Suprapubic skin (tissue), 4 donors: ENCODE results near the gene SPTB. TPM values are rescaled to one million over a fixed set of nuclear protein-coding genes. Genes with fewer than 3 reads are reported as not detected.

Experiments used
- DNase-seq, 2 donors: peaks; one replicate each; pipeline ENCODE4 v3.0.0-alpha.2; 2019; ENCODE audit warnings: low spot score in 2 of 2
- H3K27ac ChIP-seq: fragments of 200-600 bp; sonication (generic); one replicate; pipeline ENCODE4 v1.5.1; 2019
- H3K27me3 ChIP-seq: fragments of 200-600 bp; sonication (generic); one replicate; pipeline ENCODE4 v1.5.1; 2019
- H3K36me3 ChIP-seq: fragments of 200-600 bp; sonication (generic); one replicate; pipeline ENCODE4 v1.5.1; 2019
- H3K4me1 ChIP-seq: fragments of 200-600 bp; sonication (generic); one replicate; pipeline ENCODE4 v1.5.1; 2019
- H3K4me3 ChIP-seq: fragments of 200-600 bp; sonication (generic); one replicate; pipeline ENCODE4 v1.5.1; 2019; ENCODE audit warnings: mild to moderate bottlenecking
- H3K9me3 ChIP-seq: fragments of 200-600 bp; sonication (generic); one replicate; pipeline ENCODE4 v1.5.1; 2019
- EP300 ChIP-seq: sonication (generic); formaldehyde crosslinking; IDR thresholded peaks from one replicate; pipeline ENCODE4 v1.6.1; 2017; ENCODE audit warnings: antibody characterized with exemption
- POLR2A ChIP-seq, 2 donors: fragments of 450-650 bp; IDR thresholded peaks; one replicate each; pipeline ENCODE4 v1.6.1; 2017; ENCODE audit warnings: antibody characterized with exemption in 2 of 2, mild to moderate bottlenecking in 2 of 2, moderate library complexity in 2 of 2
- POLR2AphosphoS5 ChIP-seq, 3 donors: sonication (generic); formaldehyde crosslinking; IDR thresholded peaks; one replicate each; pipeline ENCODE4 v1.6.1; 2017; ENCODE audit warnings: antibody characterized with exemption in 3 of 3
- WGBS: methylation state at CpG from one replicate; pipeline ENCODE4 v1.1.5; 2018; 5-methylcytosine and 5-hydroxymethylcytosine counted together
- total RNA-seq, 4 donors: library from RNA; depleted of rRNA; stranded (reverse); fragments of >200 nt; gene quantifications; one replicate each; pipeline ENCODE4 v1.1.0, GENCODE V29; 2016
- TF ChIP-seq, protein P1 (sequence below), 2 donors: fragments of 200-600 bp in 1 of 2; fragments of 450-650 bp in 1 of 2; sonication (generic) in 1 of 2; IDR thresholded peaks; one replicate each; pipeline ENCODE4 v1.5.1; 2016 to 2019; ENCODE audit warnings: antibody characterized with exemption in 2 of 2, mild to moderate bottlenecking in 1 of 2, moderate library complexity in 1 of 2

The SPTB gene
- total RNA-seq, 4 donors from 2014 or later: 0.44 to 2.4 (median 0.54) TPM

DNA sequence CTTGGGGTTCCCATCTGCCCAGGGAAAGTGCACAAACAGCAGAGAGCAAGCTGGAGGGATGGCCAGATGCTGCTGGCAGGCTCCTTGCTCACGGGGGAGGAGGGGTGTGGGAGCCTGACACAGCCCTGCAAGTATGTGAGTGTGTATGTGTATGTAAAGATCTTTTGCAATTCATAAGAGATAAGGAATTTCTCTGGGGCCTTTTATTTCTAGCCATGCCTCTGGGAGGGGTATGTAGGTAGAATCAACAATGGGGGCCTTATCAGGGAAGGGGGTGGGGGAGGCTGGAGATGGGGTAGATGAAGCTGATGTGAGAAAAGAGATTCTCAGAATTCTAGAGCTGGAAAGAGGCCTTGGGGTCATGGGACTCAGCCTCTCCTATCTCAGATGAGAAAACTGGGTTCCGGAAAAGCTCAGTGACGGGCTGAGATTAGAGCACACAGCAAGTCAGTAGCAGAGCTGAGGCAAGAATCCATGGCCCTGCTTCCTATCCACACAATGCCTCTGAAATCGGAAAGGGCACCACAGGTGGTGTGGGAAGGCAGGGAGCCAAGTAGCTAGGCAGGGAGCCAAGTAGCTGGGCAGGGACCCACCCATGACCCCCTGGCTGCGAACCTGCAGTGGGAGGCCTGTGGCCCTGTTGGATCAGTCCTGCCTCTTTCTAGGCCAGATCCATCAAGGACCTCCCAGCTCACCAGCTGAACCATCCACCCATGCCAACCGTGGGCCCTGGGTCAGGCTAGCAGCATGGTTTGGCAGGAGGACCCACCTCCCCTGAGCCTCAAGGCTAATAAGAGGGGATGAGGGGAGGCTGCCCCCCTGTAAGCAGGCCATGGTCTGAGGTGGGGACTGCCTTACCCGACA is 120.8 kb downstream of the SPTB start:
- 56% methylated on average over 6 of the region's 7 CpGs for WGBS
- H3K27me3 ChIP-seq: no peaks in the 10 kb centered on the region
- no peak overlapping the region for H3K4me3 ChIP-seq
- peak in 1 of 2 donors; percentile 63 for DNase-seq
- TF ChIP-seq POLR2A (IDR thresholded peaks at IDR 0.05) (no peak), EP300 (no peak), POLR2AphosphoS5 (IDR thresholded peaks at IDR 0.05) (no peak)
- TF ChIP-seq, protein P1, sequence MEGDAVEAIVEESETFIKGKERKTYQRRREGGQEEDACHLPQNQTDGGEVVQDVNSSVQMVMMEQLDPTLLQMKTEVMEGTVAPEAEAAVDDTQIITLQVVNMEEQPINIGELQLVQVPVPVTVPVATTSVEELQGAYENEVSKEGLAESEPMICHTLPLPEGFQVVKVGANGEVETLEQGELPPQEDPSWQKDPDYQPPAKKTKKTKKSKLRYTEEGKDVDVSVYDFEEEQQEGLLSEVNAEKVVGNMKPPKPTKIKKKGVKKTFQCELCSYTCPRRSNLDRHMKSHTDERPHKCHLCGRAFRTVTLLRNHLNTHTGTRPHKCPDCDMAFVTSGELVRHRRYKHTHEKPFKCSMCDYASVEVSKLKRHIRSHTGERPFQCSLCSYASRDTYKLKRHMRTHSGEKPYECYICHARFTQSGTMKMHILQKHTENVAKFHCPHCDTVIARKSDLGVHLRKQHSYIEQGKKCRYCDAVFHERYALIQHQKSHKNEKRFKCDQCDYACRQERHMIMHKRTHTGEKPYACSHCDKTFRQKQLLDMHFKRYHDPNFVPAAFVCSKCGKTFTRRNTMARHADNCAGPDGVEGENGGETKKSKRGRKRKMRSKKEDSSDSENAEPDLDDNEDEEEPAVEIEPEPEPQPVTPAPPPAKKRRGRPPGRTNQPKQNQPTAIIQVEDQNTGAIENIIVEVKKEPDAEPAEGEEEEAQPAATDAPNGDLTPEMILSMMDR (IDR thresholded peaks at IDR 0.05): no peak
- peak overlapping the region; percentile 68 for H3K27ac ChIP-seq
- peaks cover 78% of the 10 kb centered on the region for H3K4me1 ChIP-seq
- no peaks in the 10 kb centered on the region for H3K36me3 ChIP-seq
- no peaks in the 10 kb centered on the region for H3K9me3 ChIP-seq

DNA sequence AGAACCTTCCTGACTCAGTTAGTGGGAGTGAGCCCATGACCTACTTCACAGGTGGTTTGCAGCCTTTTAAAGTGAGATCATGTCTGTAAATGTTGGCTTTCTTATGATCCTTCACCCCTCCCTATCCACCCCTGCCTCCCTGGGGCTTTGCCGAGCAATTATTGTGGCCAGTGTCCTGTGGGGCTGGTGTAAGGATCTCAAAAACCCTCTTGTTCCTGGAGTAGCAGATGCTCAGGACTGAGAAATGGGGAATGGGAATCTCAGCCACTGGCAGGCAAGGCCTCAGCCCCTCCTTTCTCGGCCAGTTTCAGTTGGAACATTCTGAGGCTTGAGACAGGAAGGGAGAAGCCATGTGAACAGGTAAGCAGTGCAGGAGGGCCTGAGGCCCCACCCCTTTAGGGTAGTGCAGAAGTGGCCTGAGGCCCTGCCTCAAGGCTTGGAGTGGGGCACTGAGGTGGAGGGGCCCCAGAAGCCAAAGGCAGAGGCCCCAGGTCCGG is 121.6 kb downstream of the SPTB start:
- Histone ChIP-seq H3K4me3 (no peak overlapping the region), H3K27ac (peak overlapping the region; percentile 68), H3K9me3 (no peaks in the 10 kb centered on the region), H3K36me3 (no peaks in the 10 kb centered on the region), H3K4me1 (peaks cover 72% of the 10 kb centered on the region), H3K27me3 (no peaks in the 10 kb centered on the region)
- TF ChIP-seq, protein P1 (IDR thresholded peaks at IDR 0.05): no peak
- no peak for TF ChIP-seq POLR2A (IDR thresholded peaks at IDR 0.05)
- no peak for TF ChIP-seq POLR2AphosphoS5 (IDR thresholded peaks at IDR 0.05)
- no peak for TF ChIP-seq EP300
- peak in 1 of 2 donors; percentile 47 for DNase-seq
- 42% methylated on average over 2 of the region's 3 CpGs for WGBS

DNA sequence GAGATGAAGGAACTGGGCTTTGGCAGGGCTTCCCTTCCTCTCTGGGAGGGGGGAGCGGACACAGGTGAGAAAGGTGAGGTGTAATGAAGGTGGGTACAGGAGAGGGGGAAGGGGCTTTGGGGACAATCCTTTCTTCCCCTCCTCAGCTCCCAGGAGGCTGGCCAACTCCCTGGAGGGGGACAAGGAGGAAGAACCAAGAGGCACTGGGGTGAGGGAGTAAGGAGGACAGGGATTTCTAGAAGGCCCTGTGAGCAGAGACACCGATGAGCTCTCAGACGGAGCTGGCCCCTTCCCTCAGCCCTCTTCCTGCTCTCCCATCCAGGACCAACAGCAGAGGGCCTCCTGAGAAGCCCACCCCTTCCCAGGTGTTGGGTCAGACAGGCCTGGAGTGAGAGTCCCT is 122.1 kb downstream of the SPTB start:
- H3K4me1 ChIP-seq: peaks cover 67% of the 10 kb centered on the region
- H3K27me3 ChIP-seq: no peaks in the 10 kb centered on the region
- 88% methylated on average over 3 of the region's 3 CpGs for WGBS
- DNase-seq: peak in 1 of 2 donors; percentile 58
- TF ChIP-seq EP300: no peak
- TF ChIP-seq, protein P1 (IDR thresholded peaks at IDR 0.05): no peak
- TF ChIP-seq POLR2AphosphoS5 (IDR thresholded peaks at IDR 0.05): no peak
- TF ChIP-seq POLR2A (IDR thresholded peaks at IDR 0.05): no peak
- H3K36me3 ChIP-seq: no peaks in the 10 kb centered on the region
- H3K9me3 ChIP-seq: no peaks in the 10 kb centered on the region
- no peak overlapping the region for H3K4me3 ChIP-seq
- H3K27ac ChIP-seq: peak overlapping the region; percentile 68

- Histone ChIP-seq H3K4me3 (no peak overlapping the region), H3K4me1 (peaks cover 58% of the 10 kb centered on the region), H3K36me3 (no peaks in the 10 kb centered on the region), H3K27ac (no peak overlapping the region), H3K27me3 (no peaks in the 10 kb centered on the region), H3K9me3 (no peaks in the 10 kb centered on the region)
- DNase-seq: no peak
- TF ChIP-seq, protein P1 (IDR thresholded peaks at IDR 0.05): no peak
- TF ChIP-seq EP300 (no peak), POLR2AphosphoS5 (IDR thresholded peaks at IDR 0.05) (no peak), POLR2A (IDR thresholded peaks at IDR 0.05) (no peak)
- 92% methylated on average over 4 of the region's 5 CpGs for WGBS
Observed at GRCh38 chr14:64756712-64757111, 123.0 kb downstream of the SPTB start.

- Histone ChIP-seq H3K27me3 (no peaks in the 10 kb centered on the region), H3K4me3 (no peak overlapping the region), H3K27ac (peak overlapping the region; percentile 21), H3K9me3 (no peaks in the 10 kb centered on the region), H3K4me1 (peaks cover 49% of the 10 kb centered on the region), H3K36me3 (no peaks in the 10 kb centered on the region)
- no peak for DNase-seq
- no peak for TF ChIP-seq POLR2AphosphoS5 (IDR thresholded peaks at IDR 0.05)
- TF ChIP-seq, protein P1 (IDR thresholded peaks at IDR 0.05): no peak
- TF ChIP-seq EP300: no peak
- no peak for TF ChIP-seq POLR2A (IDR thresholded peaks at IDR 0.05)
- WGBS: 32% methylated on average over 9 of the region's 9 CpGs
Observed at GRCh38 chr14:64755781-64756221, 123.9 kb downstream of the SPTB start.
